ENCODE results near the gene MYH10.

MYH10 gene

GRCh38 chr17:8426094-8426720, 204.3 kb downstream of the MYH10 start:
- TF ChIP-seq CTCF (IDR thresholded peaks at IDR 0.05) = no peak

All from LNCAP (cell line).